CD4-positive, alpha-beta T cell (primary cell): ENCODE data around the gene PRSS35. TPM values are rescaled to one million over a fixed set of nuclear protein-coding genes. Genes with fewer than 3 reads are reported as not detected.

Experiments used
- ATAC-seq: fragments of 200-7000 bp; cut with Tn5 transposase; one replicate; pipeline ENCODE4 v1.10.0; 2022; ENCODE audit warnings: mild to moderate bottlenecking; ENCODE audit not compliant: poor library complexity
- CTCF ChIA-PET: fragments of 350-600 bp; sonication (Branson Sonifier 250); formaldehyde crosslinking; loops from one replicate; lab custom pipeline; 2021; ENCODE audit warnings: antibody characterized with exemption, inconsistent platforms; lab: Charles Lee
- POLR2A ChIA-PET: fragments of 350-600 bp; sonication (Branson Sonifier 250); formaldehyde crosslinking; loops from one replicate; lab custom pipeline; 2021; ENCODE audit warnings: antibody characterized with exemption, inconsistent platforms; lab: Charles Lee
- DNase-seq, 14 experiments: peaks; one replicate each; pipeline ENCODE4 v3.0.0-alpha.2; 2013 to 2020; ENCODE audit warnings: mixed read lengths in 2 of 14
- H3K27ac ChIP-seq, 2 donors: one replicate each; pipeline versions ENCODE4 v1.5.1 to v1.7.0; 2013; ENCODE audit warnings: low read length in 2 of 2, low read depth in 1 of 2, mild to moderate bottlenecking in 1 of 2
- H3K27me3 ChIP-seq, 2 experiments: 1 replicate in 1 of 2; 2 replicates in 1 of 2; pipeline versions ENCODE4 v1.6.1 to v1.7.0; 2013; ENCODE audit warnings: low read length in 2 of 2, control low read depth in 1 of 2, mild to moderate bottlenecking in 1 of 2, moderate library complexity in 1 of 2; ENCODE audit not compliant: insufficient read depth in 2 of 2, control insufficient read depth in 1 of 2
- H3K36me3 ChIP-seq: one replicate; pipeline ENCODE4 v1.6.1; 2013; ENCODE audit warnings: low read length, control low read depth; ENCODE audit not compliant: insufficient read depth
- H3K4me1 ChIP-seq: one replicate; pipeline ENCODE4 v1.6.1; 2013; ENCODE audit warnings: low read length, control low read depth; ENCODE audit not compliant: insufficient read depth
- H3K4me3 ChIP-seq: one replicate; pipeline ENCODE4 v1.5.1; 2013; ENCODE audit warnings: mild to moderate bottlenecking, low read length, moderate library complexity
- H3K9me3 ChIP-seq, 2 experiments: 1 replicate in 1 of 2; 2 replicates in 1 of 2; pipeline versions ENCODE4 v1.6.1 to v1.7.0; 2013; ENCODE audit warnings: low read length in 2 of 2, mild to moderate bottlenecking in 2 of 2, control low read depth in 1 of 2, moderate library complexity in 1 of 2; ENCODE audit not compliant: control insufficient read depth in 1 of 2, insufficient read depth in 1 of 2
- H3K27ac Mint-ChIP-seq: one replicate; pipeline ENCODE4 v1.8.0; 2020; ENCODE audit warnings: mixed read lengths
- H3K27me3 Mint-ChIP-seq: one replicate; pipeline ENCODE4 v1.8.0; 2021; ENCODE audit warnings: mixed read lengths
- H3K36me3 Mint-ChIP-seq: one replicate; pipeline ENCODE4 v1.8.0; 2021; ENCODE audit warnings: low read depth, mixed read lengths
- H3K4me1 Mint-ChIP-seq: one replicate; pipeline ENCODE4 v1.8.0; 2021; ENCODE audit warnings: low read depth, mixed read lengths
- H3K4me3 Mint-ChIP-seq: one replicate; pipeline ENCODE4 v1.8.0; 2020; ENCODE audit warnings: mild to moderate bottlenecking, mixed read lengths
- H3K9me3 Mint-ChIP-seq: one replicate; pipeline ENCODE4 v1.8.0; 2020; ENCODE audit warnings: mixed read lengths
- intact Hi-C, 2 experiments: fragments of 100-400 bp; cut with DNase I in 1 of 2; cut with micrococcal nuclease in 1 of 2; formaldehyde crosslinking; loops; one replicate each; pipeline versions ENCODE4 v1.15.1 to v1.9.0; 2023 to 2025; cut with DNase I, micrococcal nuclease
- total RNA-seq, 174 experiments: library from RNA in 2 of 174; stranded (reverse) in 2 of 174; gene quantifications; one replicate each; pipeline ENCODE4 v1.2.3 and lab custom pipeline; 2021 to 2026
- TF ChIP-seq, protein P1 (sequence below): fragments of 200-600 bp; IDR thresholded peaks from one replicate; pipeline ENCODE4 v1.8.0; 2022; ENCODE audit warnings: antibody characterized with exemption, mild to moderate bottlenecking

Gene PRSS35
- total RNA-seq, 2 experiments from 2014 or later = not detected

DNA sequence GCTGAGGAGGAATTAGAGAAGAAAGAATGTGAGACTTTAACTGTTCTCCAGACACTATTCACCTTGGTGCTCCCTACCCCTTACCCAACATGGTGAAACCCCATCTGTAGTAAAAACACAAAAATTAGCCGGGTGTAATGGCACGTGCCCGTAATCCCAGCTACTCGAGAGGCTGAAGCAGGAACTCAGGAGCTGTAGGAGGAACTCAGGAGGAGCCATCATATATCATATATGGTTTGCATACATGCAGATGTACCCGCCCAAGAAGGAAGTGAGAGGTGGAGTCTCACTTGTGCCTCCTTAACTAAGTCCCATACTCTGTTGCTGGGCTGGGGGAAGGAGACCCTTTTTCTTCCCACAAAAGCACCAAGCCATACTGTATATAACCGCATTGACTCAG, 46.0 kb upstream of the PRSS35 start:
- H3K27me3 ChIP-seq = no peaks in the 10 kb centered on the region
- Mint-ChIP-seq H3K4me3 (no peak overlapping the region), H3K27ac (no peak overlapping the region), H3K27me3 (no peaks in the 10 kb centered on the region), H3K36me3 (no peaks in the 10 kb centered on the region), H3K9me3 (no peaks in the 10 kb centered on the region), H3K4me1 (no peaks in the 10 kb centered on the region)
- no peaks in the 10 kb centered on the region for H3K9me3 ChIP-seq
- no peak for DNase-seq
- no peak overlapping the region for H3K27ac ChIP-seq
- no peak overlapping the region for H3K4me3 ChIP-seq
- ATAC-seq = no peak
- no peaks in the 10 kb centered on the region for H3K4me1 ChIP-seq
- ChIA-PET CTCF (no interaction called here), POLR2A (no interaction called here)
- no peaks in the 10 kb centered on the region for H3K36me3 ChIP-seq
- TF ChIP-seq, protein P1, sequence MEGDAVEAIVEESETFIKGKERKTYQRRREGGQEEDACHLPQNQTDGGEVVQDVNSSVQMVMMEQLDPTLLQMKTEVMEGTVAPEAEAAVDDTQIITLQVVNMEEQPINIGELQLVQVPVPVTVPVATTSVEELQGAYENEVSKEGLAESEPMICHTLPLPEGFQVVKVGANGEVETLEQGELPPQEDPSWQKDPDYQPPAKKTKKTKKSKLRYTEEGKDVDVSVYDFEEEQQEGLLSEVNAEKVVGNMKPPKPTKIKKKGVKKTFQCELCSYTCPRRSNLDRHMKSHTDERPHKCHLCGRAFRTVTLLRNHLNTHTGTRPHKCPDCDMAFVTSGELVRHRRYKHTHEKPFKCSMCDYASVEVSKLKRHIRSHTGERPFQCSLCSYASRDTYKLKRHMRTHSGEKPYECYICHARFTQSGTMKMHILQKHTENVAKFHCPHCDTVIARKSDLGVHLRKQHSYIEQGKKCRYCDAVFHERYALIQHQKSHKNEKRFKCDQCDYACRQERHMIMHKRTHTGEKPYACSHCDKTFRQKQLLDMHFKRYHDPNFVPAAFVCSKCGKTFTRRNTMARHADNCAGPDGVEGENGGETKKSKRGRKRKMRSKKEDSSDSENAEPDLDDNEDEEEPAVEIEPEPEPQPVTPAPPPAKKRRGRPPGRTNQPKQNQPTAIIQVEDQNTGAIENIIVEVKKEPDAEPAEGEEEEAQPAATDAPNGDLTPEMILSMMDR = no peak
- intact Hi-C loops = no loop called here

DNA sequence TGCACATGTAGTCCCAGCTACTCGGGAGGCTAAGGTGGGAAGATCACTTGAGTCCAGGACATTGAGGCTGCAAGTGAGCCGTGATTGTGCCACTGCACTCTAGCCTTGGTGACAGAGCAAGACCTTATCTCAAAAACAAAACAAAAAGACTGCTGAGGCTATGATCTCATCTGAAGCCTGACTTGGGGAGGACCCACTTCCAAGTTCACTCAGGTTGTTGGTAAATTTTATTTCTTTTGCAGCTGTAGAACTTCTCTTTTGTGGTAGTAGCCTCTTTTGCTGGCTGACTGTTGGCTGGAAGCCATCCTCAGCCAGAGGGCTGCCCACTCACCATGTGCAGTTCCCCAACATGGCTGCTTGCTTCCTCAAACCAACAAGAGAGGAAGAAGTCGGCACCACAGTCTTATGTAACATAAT, 44.7 kb upstream of the PRSS35 start:
- Histone ChIP-seq H3K27ac (no peak overlapping the region), H3K4me1 (no peaks in the 10 kb centered on the region), H3K27me3 (no peaks in the 10 kb centered on the region), H3K36me3 (no peaks in the 10 kb centered on the region), H3K4me3 (no peak overlapping the region), H3K9me3 (no peaks in the 10 kb centered on the region)
- no peaks in the 10 kb centered on the region for H3K27me3 Mint-ChIP-seq
- H3K36me3 Mint-ChIP-seq = no peaks in the 10 kb centered on the region
- H3K27ac Mint-ChIP-seq = no peak overlapping the region
- intact Hi-C loops = no loop called here
- CTCF ChIA-PET = no interaction called here
- H3K4me1 Mint-ChIP-seq = no peaks in the 10 kb centered on the region
- H3K4me3 Mint-ChIP-seq = no peak overlapping the region
- POLR2A ChIA-PET = no interaction called here
- TF ChIP-seq, protein P1 = no peak
- ATAC-seq = no peak
- H3K9me3 Mint-ChIP-seq = no peaks in the 10 kb centered on the region
- peak in 3 of 14 experiments; percentile 29 to 61 (median 46) for DNase-seq

DNA sequence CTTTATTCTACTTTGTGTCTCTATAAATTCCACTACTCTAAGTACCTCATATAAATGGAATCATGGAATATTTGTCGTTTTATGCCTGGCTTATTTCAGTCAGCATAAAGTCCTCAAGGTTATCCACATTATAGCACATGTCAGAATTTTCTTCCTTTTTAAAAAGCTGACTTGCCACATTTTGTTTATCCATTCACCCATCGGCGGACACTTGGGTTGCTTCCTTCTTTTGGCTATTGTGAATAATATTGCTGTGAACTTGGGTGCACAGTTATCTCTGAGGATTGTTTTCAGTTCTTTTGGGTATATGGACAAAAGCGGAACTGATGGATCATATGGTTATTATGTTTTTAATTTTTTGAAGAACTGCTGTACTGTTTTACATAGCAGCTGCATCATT, 42.3 kb upstream of the PRSS35 start:
- H3K36me3 ChIP-seq = no peaks in the 10 kb centered on the region
- no peaks in the 10 kb centered on the region for H3K4me1 ChIP-seq
- no peak for DNase-seq
- POLR2A ChIA-PET = no interaction called here
- Mint-ChIP-seq H3K9me3 (no peaks in the 10 kb centered on the region), H3K4me3 (no peak overlapping the region), H3K27ac (no peak overlapping the region), H3K4me1 (no peaks in the 10 kb centered on the region), H3K36me3 (no peaks in the 10 kb centered on the region), H3K27me3 (no peaks in the 10 kb centered on the region)
- intact Hi-C loops = no loop called here
- H3K27me3 ChIP-seq = no peaks in the 10 kb centered on the region
- CTCF ChIA-PET = no interaction called here
- H3K9me3 ChIP-seq = no peaks in the 10 kb centered on the region
- H3K4me3 ChIP-seq = no peak overlapping the region
- H3K27ac ChIP-seq = no peak overlapping the region
- ATAC-seq = no peak
- TF ChIP-seq, protein P1 = no peak
